ENCODE results near the gene FAM72B. TPM values are rescaled to one million over a fixed set of nuclear protein-coding genes. Genes with fewer than 3 reads are reported as not detected.

FAM72B gene
- total RNA-seq: 2.8 TPM

DNA sequence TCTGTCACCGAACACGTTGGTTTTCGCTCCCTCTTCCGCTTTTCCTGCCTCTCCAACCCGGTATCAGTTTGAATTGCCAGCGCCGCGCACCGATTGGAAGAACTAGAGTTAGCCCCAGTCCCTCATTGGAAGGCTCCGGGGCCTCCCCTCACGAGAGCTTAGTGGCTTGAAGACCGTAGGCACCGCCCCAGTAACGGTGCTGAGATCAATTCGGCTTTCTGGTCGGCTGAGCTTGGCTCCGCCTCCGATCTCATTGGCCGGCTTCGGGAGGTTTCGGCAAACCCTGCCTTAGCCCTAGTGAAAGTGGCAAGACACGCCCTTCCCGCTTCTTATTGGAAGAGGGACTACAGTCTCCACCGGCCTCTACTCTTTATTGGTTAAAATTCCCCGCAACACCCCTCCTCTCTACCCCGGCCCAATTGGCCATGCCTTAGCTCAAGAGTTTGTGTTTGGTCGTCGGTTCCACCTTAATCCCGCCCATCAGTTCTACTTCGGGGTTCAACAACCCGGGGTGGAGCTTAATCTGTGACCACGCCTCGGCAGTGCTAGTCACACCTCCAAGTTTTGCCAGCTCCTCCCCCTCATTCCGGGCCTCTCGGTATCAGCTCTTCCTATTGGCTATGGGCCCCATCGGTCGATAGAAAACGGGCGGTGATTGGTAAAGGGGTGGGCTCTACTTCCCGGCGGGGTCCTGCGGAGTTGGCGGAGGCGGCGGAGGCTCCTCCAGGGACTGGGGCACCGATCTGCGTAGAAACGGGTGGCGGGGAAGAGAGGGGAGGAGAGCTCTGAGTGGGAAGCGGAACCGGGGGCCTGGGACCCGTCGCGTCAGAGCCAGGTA, at the start of gene FAM72B, which contains the start of gene SRGAP2C:
FAM72B (minus strand) TSS at position 51 of the 838 bp plus-strand sequence. CDS start 851 bp downstream, outside the sequence.
SRGAP2C (plus strand) TSS at position 686 of the 838 bp plus-strand sequence. CDS start 2,472 bp downstream, outside the sequence.

Other genes starting within 250 kb of the FAM72B start
- 58.1 TPM for gene SRGAP2C, start 635 bp upstream of the FAM72B start, total RNA-seq